HG03025 (cell line): Measurements from ENCODE around the gene VOPP1.

ENCODE experiments used
- ATAC-seq: cut with Tn5 transposase; IDR thresholded peaks from one replicate; pipeline ENCODE4 v1.9.1; 2021; ENCODE audit warnings: mild to moderate bottlenecking, moderate library complexity; ENCODE audit not compliant: unreplicated experiment, low FRiP score

The VOPP1 gene

DNA sequence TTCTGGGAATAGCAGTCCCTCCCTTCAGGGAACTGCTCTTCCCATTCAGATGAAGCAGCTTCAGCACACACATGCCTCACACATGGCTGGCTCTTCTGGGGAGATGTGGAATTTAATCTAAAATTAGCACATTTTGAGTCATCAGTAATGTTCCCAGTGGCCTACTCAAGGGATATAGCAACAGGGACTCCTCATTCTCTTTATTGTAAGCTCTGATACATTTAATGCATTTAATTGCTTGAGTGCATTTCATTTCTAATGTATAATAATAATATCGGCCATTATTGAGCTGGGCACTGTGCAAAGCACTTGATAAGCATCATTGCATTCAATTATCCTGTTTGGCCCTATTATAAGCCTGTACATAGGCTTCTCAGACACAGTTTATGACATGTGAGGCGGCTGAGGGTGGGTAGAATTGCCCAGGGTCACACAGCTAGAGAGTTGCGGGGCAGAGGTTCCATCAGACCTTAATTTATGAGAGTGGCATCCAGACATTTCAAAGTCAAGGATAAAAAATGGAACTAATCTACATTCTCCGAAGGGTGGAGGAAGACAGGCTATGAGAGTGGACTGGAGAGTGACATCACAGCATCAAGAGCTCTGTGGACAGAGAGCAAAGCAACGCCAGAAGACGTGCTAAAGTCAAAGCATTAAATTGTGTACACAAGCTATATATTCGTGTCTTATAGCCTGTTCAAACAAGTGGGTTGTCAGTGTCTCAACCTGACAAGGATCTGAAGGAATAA lies 130.4 kb downstream of the VOPP1 start:
- no peak for ATAC-seq

DNA sequence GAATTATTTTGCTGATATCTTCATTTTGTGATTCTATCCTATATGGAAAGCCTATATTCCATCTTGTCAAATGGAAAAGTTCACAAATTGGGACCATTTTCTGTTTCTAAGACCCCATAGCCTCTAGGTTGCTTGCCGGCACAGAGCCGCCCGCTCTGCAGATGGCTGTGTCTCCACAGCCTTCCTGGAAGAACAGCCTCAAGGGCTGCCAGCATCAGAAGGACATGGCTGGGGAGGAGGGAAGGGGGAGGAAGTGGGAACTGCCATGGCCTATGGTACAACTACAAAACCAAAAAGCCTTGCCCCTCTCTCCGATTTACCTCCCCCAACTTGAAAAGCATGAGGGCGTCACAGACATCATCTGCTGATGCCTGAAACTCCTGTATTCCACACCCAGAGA lies 131.3 kb downstream of the VOPP1 start:
- ATAC-seq, result no peak

DNA sequence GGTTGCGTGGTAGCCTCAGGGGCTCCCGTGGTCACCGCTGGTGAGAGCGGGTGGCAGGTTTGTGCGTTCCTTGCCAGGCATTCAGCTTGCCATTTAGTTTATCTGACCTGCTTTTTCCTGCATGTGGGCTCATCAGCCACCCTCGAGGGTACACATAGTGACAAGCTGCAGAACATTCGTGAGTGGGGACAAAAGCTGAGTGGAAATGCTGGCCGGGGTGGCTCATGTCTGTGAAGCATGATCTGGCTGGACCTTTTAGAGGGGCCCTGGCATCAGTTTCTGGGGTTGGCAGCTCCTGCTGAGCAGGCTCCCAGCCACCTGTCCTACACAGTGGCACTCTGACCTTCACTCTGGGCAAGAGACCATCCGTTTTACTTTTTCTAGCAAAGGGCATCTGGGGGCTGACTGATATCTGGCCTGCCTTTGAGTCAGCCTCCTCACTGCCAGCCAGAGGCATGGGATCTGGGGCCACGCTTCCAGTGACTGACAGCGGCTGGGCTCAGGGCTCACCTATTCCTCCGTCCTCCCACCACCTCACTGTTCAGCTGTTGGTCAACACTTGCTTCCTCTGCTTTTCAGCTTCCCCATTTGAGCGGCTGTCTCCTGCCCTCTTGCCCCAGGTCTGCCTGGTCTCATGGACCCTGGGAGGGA lies 132.1 kb downstream of the VOPP1 start:
- no peak for ATAC-seq

DNA sequence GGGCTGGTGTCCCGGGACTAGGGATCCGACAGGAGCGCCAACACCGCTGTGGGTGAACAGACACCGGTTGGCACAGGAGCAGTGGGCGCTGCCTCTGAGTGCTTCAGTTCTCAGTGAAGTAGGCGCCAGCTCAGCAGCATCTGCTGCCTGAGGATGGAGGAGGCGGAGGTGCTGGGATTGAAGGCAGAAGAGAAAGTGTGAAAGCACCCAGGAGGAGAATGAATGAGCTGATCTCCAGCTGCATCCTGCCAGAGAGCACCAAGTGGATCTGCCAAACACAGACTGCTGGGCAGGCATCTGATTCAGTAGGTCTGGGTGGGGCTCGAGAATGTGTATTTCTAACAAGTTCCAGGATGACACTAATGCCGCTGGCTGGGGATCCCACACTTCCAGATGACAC lies 132.7 kb downstream of the VOPP1 start:
- ATAC-seq, result no peak

DNA sequence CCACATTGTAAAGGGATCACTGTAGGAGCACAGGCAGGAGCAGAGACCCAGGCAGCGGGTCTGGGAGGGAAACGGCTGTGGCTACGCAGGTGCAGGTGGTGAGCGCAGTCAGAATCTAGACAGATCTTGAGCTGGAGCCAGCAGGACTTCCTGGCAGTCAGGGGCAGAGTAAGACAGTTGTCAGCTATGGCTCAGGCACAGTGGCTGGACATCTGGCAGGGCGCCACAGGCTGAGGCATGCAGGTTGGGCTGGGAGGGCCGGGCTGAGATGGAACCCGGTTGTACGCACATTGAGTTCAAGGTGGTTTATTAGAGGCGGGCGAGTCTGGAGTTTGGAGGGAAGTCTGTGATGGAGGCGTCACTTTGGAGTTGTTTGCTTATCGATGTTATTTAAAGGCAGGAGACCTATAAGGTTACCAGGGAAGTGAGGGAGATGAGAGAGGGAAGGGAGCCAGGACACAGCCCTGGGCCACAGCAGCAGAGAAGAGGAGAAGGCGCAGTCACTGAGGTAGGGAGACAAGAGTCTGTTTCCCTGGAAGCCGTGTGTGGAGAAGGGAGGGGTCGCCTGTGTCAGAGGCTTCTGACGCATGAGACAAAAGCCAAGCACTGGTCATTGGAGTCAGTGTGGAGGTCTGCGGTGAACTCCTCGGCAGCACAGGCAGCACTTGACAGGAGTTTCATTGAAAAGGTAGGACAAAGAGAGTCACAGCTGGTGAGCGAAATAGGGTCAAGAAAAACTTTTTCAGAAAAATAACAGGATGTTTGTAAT lies 133.4 kb downstream of the VOPP1 start:
- no peak for ATAC-seq

DNA sequence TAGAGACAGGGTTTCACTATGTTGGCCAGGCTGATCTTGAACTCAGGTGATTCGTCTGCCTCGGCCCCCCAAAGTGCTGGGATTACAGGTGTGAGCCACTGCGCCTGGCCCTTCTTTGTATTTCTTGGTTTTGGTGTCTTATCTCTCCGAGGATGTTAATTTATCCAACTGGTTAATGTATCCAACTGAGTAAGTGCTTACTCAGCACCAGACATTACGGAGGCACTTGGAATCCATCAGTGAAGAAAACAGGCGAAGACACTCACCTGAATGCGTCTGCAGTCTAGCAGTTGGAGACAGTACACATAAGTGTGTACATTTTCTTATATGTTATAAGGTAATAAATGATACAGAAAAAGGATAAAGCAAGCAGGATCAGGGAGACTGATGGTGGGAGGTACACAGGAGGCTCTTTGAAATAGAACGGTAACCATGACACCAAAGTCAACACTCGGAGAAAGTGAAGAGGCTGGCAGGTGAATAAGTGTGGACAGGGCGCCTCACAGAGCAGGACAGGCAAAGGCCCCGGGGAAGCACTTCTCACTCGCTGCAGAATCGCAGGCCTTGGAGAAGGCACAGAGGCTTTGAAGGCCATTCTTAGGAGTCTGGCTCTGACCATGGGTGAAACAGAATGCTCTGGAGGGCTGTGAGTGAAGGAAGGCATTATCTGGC lies 134.1 kb downstream of the VOPP1 start:
- ATAC-seq, result no peak

DNA sequence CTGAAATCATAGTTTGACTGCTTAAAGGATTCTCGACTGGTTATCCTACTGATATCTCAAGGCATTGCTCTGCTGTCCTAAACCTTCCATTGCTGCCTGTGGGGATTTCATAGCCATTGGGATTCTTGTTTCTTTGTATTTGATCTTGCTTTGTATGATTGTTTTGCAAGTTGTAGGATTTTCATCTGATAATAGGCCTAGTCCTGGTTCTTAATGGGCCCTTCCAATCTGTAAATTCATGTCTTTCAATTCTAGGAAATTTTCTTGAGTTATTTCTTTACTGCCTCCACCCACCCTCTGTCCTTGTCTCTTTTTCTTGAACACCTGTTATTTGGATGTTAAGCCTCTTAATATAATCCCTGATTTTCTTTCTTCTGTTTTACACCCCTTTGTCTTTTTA lies 134.9 kb downstream of the VOPP1 start:
- no peak for ATAC-seq

DNA sequence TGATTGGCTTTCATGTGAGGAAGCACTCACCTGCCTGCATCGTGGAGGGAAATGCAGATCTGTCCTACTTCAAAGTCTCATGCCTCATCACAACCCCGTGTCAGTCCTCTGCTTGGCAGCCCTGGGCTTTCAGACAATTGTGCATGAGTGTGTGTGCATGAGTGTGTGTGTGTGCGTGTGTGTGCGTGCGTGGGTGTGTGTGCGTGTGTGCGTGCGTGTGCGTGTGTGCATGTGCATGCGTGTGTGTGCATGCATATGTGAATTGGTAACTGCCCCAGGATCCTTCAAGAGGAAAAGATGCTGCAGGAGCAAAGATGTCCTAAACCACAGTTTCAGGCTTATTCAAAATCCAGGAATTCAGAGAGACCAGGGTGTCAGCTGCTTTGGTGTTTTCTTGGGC lies 135.8 kb downstream of the VOPP1 start:
- ATAC-seq, result no peak

DNA sequence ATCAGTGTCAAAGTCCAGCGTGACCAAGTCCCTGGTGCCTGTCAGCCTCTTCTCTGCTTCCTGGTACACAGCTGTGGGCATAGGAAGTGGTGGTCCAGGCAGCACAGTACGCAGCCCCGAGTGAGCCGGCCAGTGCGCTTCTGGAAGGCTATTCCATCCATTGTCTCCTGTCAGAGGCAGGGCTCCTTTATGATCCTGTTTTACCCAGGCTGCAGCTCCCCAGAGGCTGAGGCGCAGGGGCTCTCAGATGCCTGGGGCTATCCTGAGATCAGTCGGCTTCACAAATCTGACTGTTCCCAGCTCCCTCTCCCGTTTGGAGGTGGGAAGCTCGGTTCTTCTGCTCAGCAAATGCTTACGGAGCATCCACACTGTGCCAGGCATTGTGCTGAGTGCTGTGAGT lies 136.8 kb downstream of the VOPP1 start:
- no peak for ATAC-seq

DNA sequence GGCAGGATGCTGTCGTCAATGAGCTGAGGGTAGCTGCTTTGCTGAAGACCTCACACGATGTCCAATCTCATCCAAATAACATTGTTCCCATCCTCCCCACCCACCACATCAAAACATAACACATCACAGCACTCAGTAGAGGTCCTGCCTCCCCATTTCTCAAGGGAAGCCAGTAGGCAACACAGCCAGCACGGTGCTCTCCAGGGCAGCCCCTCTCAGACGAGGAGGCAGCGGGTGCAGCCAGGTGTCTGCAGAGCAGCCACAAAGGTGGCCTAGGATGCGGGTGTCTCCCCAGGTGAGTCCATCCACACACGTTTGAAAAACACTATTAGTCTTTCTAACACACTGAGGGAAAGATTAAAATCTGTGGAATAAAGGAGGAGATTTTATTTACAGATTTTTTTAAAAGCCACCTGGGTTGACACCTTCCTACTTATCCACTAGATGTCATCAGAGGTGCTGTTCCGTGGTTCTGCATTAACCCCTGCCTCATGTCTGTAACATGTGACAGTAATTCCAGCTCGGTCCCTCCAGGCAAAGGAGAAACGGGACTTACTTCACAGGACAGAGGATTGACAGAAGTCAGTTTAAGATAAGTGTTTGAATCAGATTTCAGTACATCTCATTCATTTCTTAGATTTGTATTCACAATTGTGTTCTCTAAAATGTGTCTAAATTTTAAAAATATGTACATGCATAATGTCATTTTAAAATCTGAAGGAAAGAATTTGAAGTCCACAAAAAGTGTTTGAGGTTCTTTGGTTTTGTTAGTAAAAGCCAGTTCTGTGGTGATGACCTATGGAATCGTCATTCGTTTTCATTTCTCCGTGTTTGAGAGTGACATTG lies 139.1 kb downstream of the VOPP1 start:
- ATAC-seq, result no peak

DNA sequence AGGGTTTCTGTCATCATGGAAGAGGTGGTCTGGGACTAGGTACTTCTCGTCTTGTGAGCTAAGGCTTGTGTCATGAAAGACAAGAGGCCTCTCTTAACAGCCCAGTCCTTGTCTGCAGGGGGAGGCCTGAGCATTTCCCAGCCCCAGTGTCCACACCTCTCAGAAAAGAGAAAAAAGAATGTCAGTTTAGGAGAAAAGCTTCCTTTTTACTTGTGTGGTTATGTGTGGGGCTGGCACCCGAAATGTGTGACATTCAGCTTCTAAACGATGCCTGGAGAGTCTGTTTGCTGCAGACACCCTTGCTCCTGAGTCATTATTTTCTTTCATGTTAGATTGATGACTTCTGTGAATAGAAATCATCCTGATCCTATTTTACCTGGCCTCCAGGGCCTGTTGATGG lies 139.8 kb downstream of the VOPP1 start:
- no peak for ATAC-seq

DNA sequence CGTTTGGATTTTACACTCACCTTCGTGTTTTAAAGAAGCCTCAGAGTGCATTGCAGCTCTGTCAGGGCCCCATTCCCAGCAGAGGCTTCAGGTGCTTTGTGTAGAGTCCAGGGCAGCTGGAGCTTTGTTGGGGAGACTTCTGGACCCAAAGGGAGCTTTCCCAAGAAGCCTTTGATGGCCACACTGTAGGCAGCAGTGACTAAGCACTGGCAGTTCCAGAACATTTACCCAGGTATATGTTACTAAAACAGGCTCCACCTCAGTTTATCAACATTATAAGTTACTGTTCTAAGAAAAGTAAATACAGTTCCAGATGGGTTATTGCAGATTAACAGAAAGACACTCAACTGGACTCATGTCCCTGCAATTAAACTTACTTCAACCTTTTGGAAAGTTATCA lies 140.4 kb downstream of the VOPP1 start:
- ATAC-seq, result no peak

DNA sequence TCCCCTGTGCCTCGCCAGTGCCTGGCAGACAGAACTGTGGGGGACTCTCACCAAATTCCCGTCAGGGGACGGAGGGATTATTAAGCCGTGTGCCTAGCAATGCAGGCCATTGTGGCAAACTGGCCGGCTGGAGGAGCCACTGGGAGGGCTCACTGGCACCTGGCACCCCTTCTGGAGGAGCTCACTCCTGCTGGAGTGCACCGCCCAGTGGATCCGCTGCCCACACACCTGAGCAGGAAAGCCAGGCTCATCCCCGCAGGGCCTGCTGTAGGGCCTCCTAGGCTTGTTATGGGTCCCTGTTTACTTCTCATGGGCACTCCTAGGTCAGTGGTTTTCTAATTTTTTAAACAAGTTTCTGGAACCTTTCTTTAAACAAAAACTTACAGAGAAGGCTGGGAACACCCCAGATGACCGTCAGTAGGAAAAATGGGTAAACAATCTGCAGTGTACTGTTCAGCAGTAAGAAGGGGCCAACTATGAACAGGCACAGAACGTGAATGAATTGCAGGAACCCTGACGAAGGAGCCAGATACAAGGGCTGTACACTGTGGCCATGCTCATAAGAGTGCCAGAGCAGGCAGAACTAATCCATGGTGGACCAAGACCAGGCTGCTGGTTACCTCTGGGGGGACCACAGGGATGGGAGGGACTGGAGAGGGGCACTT lies 142.3 kb downstream of the VOPP1 start:
- ATAC-seq, result no peak

DNA sequence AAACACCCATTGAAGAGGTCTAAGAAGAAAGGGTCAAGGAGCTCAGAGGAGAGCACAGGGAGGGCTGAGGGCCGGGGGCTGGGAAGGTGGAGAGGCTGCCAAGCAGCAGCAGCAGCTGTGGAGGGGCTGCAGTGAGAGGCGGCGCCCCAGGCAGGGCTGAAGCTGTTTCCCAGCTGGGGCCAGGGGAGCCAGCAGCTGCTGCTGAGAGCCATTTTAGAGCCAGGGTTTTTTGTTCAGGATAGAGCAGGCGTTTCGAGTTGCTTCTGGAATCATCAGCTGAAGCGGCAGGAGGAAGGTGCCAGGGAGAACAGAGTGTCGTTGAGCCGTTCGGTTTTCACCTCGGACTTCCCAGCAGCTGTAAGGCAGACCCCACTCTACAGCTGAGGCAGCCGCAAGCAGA lies 144.5 kb downstream of the VOPP1 start:
- ATAC-seq, result no peak

DNA sequence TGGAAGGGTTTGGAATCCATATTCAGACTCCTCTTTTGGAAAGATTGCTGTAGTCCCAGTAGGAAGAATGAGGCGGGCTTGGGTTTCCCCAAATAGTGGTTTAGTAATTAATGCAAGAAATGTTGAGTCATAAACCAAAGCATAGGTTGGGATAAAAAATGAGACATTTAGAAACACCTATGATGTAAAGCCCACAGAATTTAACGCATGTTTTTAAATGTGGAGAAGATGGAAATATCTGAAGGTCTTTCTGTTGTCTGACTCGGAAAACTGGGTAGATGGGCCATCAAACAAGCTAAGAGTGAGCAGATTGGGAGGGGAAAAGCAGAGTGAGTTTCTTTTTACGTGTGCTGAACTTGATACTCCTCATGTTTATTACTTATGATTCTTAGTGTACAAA lies 145.0 kb downstream of the VOPP1 start:
- ATAC-seq, result no peak

DNA sequence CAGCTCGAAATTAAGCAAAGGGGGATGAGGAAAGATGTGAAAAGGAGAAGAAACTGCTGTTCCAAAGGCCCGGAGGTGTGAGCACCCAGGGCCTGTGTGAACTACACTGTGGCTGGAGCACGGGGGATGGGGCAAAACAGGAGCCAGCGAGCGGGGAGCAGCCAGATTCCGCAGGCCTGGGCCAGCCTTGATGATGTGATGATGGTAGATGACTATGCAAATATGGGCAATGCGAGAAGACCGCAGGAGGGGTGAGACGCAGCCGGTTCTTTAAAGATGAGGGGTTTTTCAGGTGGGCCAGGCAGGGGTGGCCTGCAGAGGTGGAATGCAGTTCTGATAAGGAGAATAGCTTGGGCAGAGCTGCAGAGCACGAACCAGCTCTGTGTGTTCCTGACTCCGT lies 145.6 kb downstream of the VOPP1 start:
- no peak for ATAC-seq

DNA sequence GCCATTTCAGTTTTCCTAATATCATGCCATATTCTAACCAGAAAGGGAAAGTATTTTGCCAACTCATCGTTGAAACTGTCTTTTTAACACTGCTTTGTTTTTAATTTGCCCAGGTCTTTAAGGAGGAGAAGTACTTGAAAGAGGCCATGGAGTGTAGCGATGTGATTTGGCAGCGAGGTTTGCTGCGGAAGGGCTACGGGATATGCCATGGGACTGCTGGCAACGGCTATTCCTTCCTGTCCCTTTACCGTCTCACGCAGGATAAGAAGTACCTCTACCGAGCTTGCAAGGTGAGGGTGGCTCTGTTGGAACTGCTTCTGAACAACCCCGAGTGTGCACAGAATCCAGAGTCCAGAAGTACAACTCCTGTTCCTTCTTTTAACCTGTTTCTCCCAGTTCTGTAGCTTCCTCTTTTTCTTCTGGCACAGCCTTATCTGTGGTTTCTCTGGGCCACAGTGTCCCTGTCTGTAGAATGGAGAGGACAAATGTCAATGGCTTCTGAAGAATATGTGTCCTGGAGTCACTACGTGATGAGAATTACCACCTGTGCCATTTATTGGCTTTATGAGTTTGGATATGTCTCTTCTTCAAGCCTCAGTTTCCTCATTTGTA lies 147.1 kb downstream of the VOPP1 start:
- no peak for ATAC-seq

DNA sequence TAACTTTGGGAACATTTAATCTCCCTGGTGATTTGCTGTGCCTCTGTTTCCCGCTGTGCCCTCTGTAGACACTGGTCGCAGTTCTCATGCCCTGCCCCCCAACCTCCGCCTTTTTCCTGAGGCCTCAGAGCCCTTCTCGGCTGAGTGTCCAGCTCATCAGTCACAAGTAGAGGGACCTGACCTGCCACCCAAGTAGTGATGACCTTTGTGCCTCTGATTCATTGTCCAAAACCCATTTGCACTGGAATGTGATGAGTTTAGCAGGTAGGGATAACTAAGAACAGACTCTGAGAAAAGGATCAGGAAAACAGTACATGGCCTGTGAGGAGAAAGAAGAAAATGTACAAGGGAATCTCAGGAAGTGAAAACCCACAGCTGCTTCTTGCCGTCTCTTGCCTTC lies 148.4 kb downstream of the VOPP1 start:
- no peak for ATAC-seq

DNA sequence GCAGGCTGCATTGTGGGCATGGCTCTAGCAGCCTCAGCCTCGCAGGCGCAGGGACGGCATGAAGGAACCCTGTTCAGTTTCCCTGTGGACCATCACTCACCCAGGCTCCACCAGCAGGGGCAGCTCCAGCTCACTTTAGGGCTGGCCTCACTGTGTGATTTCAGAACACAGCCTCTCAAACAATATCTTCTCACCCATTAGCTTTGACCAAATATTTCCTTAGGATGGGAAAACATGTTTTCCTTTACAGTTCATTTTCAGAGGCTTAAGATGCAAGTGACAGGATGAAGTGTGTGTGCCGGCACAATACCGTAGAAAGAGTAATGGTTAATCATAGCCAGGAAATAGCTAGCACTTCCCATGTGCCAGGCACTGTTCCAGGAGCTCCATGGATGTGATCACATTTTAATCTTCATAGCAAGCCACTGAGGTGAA lies 149.0 kb downstream of the VOPP1 start:
- ATAC-seq, result no peak
